Fibroblast of lung (primary cell): ENCODE results near the gene CSPG4.
"Not testable (repeated sequence)": the region's sequence is repeated elsewhere in the genome, so short reads cannot be mapped to it uniquely, and the experiment has no call there.

ENCODE experiments used
- EZH2 ChIP-seq: IDR thresholded peaks from 2 replicates; pipeline ENCODE4 v1.5.1; 2012; ENCODE audit warnings: low read length, control low read depth, mild to moderate bottlenecking; ENCODE audit errors: missing control alignments
- TF ChIP-seq, protein P1 (sequence below), 2 donors: IDR thresholded peaks in 1 of 2; conservative IDR thresholded peaks in 1 of 2; 1 replicate in 1 of 2; 2 replicates in 1 of 2; pipeline ENCODE4 v1.5.1; 2011 to 2012; ENCODE audit warnings: low read length in 2 of 2, control low read depth in 1 of 2, inconsistent platforms in 1 of 2, low read depth in 1 of 2, mild to moderate bottlenecking in 1 of 2

DNA sequence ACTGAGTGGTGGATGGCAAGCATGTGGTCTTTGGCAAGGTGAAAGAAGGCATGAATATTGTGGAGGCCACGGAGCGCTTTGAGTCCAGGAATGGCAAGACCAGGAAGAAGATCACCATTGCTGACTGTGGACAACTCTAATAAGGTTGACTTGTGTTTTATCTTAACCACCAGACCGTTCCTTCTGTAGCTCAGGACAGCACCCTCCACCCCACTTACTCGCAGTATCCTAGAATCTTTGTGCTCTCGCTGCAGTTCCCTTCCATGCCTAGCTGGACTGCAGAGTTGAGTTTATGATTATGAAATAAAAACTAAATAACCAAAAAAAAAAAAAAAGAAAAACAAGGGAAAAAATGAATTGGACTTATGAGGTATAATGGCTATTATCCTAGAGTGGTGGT, 34.5 kb upstream of the CSPG4 start:
- TF ChIP-seq, protein P1, sequence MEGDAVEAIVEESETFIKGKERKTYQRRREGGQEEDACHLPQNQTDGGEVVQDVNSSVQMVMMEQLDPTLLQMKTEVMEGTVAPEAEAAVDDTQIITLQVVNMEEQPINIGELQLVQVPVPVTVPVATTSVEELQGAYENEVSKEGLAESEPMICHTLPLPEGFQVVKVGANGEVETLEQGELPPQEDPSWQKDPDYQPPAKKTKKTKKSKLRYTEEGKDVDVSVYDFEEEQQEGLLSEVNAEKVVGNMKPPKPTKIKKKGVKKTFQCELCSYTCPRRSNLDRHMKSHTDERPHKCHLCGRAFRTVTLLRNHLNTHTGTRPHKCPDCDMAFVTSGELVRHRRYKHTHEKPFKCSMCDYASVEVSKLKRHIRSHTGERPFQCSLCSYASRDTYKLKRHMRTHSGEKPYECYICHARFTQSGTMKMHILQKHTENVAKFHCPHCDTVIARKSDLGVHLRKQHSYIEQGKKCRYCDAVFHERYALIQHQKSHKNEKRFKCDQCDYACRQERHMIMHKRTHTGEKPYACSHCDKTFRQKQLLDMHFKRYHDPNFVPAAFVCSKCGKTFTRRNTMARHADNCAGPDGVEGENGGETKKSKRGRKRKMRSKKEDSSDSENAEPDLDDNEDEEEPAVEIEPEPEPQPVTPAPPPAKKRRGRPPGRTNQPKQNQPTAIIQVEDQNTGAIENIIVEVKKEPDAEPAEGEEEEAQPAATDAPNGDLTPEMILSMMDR (conservative IDR thresholded peaks at IDR 0.05 in 1 of 2, IDR thresholded peaks at IDR 0.05 in 1 of 2; ENCODE audit: low read depth in 1 of 2, low read length in 2 of 2): not testable (repeated sequence)
- not testable (repeated sequence) for TF ChIP-seq EZH2
